SK-N-SH treated with all-trans-retinoic acid at 6 μM for 48 hours (cell line): Measurements from ENCODE around the gene SIL1.

Experiments
- GLIS3 ChIP-seq: fragments of 250-450 bp; sonication (Bioruptor Pico); IDR thresholded peaks from 2 replicates; pipeline ENCODE4 v1.5.0; 2020; ENCODE audit warnings: mild to moderate bottlenecking, moderate library complexity
- RARB ChIP-seq: fragments of 250-450 bp; sonication (Bioruptor Pico); IDR thresholded peaks from 2 replicates; pipeline ENCODE4 v1.8.0; 2021; ENCODE audit warnings: mild to moderate bottlenecking, moderate library complexity

DNA sequence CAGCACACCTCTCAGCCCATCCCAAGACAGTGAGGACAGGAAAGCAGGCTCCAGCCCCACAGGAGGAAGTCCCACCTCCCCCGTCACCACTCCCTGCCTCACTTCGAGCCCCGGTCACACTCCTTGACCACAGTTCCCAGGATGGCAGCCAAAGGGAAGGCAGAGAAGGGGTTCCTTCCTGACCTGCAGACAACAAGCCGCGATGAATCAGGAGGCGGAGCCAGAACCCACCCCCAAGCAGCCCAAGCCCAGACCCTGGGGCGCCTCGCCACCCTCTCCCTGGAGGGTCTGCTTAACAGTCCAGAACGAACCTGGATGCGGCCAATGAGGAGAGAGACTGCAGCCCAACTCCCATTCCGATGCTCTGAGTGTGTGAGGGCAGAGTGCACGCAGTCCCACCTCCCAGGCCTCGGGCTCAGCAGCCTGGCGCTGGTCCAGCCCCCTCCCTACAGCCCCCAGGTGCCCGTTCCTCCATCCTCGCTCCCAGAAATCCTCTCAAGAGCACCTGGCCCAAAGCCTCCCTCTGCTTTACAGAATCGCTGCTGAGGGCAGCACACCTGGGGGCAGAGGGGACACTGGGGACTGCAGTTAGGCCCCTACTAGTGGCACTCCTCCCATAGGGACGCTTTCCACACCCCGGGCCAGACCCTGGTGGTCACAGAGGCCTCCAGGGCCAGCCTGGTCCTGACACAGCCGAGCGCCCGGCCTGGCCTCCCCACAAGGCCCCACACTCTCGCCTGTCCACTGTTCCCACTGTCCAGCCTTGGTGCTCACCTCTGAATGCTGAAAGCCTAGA lies 253.4 kb downstream of the SIL1 start:
- TF ChIP-seq GLIS3 (CRISPR knock-in tag) (no peak), RARB (CRISPR knock-in tag) (no peak)
